NCI-H187 treated with DMSO at 0.1 percent for 48 hours (cell line): ENCODE data around the gene C9orf50.
A peak's percentile ranks its signal among the peaks of the same experiment; 100 is the strongest.

Experiments
- DNase-seq: peaks from one replicate; lab custom pipeline; 2025; lab: John Stamatoyannopoulos, UW

C9orf50 gene

GRCh38 chr9:129631674-129632129 is 10.8 kb upstream of the C9orf50 start:
- DNase-seq: no peak

DNA sequence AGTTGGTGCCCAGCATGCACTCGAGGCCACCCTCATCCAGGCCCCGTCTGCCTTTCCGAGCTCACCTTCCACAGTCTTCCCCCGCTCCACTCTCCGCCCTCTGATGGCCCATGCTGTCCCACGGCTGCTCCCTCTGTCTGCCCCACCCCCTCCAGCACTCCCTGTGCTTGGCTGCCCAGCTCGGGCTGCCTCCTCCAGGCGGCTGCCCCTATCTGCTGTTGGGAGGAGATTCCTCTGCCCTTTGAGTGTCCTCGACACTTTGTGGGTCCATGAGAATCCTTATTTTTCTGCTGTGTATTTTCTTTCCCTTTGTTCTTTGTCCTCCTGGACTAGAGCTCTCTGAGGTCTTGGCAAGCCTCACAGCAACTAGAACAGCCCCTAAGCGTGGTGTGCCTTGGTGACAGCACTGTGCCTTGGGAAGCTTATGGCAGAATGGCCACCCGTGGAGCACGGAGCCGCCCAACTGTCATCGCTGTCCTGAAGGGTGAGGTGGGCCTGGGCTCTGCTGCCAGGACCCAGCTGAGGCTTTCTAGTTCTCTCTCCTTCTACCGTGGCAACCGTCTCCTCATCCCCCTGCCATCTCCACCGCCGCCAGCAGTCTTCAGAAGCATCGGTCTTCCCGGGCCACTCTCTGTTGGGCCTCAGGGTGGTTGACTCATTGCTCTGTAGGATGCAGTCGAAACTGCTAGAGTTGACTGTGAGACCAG is 10.2 kb upstream of the C9orf50 start:
- DNase-seq: no peak

GRCh38 chr9:129629251-129629820 is 8.4 kb upstream of the C9orf50 start:
- no peak for DNase-seq

DNA sequence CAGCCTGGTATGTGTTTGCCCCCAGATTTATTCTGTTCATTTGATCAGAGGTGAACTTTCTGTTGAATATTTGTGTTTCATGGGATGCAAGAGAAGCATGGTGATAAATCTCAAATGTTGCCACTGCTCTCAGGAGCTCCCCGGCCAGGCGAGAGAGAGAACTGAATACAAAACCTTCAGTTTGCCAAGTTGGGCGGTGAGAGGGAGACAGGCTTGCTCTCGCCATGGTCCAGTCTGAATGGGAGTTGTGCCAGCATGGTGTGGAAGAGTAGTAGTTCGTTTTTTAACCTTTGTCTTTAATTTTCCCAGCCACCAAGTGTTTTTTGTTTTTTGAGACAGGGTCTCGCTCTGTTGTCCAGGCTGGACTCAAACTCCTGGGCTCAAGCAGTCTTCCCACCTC is 7.8 kb upstream of the C9orf50 start:
- DNase-seq: no peak

- DNase-seq: no peak
These were observed 6.9 kb upstream of the C9orf50 start for GRCh38 chr9:129627556-129628440.

- DNase-seq: no peak
These were observed 5.9 kb upstream of the C9orf50 start for GRCh38 chr9:129626625-129627284.

DNA sequence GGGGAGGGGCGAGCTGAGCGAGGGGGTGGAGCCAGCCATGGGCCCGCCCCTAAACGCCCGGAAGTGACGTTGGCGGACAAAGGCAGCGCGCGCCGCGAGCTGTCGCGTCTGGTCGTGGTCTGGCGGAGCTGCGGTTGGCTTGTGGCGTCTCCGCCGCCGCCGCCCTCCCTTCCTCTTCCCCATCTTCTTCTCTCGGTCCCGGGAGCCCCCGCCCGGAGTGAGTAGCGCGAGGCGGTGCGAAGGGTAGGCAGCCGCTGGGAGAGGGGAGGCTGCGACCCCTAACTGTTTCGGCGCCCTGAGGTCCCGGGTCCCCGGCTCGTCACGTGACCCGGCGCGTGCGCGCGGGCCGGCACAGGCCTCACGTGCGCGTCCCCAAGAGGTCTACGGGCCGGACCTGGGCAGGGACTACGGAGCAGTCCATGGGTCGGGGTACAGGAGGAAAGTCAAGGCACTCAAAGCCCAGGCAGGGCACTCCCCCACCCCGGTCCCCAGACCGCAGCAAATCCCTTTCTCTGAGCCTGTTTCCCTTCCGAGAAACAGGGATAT is 5.3 kb upstream of the C9orf50 start, which contains the start of gene NTMT1:
NTMT1 (plus strand) TSS at position 85 of the 546 bp plus-strand sequence. CDS start 6,541 bp downstream, outside the sequence.
- DNase-seq: peak; percentile 2

GRCh38 chr9:129624947-129625346 is 4.0 kb upstream of the C9orf50 start:
- DNase-seq: no peak

DNA sequence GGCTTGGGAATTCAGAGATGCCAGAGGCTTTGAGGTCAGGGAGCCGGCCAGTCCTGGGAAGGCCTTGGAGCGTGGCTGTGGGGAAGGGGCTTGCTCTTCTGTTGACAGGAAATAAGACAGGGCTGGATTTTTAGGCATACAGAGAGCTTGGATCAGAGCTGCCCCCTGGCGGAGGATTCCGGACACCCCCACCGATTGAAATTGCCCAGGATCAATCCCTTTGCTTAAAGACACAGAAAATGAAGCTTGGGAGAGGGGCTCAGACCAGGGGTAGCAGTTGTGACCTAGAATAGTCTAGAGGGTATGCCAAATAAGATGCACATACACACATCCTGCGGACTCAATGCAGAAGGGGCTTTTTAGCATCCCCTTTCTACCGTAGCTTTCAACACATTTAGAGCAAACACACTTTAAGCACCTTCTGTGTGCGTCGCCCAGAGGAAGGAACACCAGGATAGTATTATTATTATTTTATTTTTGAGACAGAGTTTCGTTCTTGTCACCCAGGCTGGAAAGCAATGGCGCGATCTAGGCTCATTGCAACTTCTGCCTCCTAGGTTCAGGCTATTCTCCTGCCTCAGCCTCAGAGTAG is 3.4 kb upstream of the C9orf50 start:
- DNase-seq: no peak

- no peak for DNase-seq
These were observed 2.4 kb upstream of the C9orf50 start for GRCh38 chr9:129623331-129623730.

- no peak for DNase-seq
These were observed 873 bp downstream of the C9orf50 start for GRCh38 chr9:129619787-129620668.

- no peak for DNase-seq
These were observed 3.7 kb downstream of the C9orf50 start for GRCh38 chr9:129617167-129617566.

DNA sequence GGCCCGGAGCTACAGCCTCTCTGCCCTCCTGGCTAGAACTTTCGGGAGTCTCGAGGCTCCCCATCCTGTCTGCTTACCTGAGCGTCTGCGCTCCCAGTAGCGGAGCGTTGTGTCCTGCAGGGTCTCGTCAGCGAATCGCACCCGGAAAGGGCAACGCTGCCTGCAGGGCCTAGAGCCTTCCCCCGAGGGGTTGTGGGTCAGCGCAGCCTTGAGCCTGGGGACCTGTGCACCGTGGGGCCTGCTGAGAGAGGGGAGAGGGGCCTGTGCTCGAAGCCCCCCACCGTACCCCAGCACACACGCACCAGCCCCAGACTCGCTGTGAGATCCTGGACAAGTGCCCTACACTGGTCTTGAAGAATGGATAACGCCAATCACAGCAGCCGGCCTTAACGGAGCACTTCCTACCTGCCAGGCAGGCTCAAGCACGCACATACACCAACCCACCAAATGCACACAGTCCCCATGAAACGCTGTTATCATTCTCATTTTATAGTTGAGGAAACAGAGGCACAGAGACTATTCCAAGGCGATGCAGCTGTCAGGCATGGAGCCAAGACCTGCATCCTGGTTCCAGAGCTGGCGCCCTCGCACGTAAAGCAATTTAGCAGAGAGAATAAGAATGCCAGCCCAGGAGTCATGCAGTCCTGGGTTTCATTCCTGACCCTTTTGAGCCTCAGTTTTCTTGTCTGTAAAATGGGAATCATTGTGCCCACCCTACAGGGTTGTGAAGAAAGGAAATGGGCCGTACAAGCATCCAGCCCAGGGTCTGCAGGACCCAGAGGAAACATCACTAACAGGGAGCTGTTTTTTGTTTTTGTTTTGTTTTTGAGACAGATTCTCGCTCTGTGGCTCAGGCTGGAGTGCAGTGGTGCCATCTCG is 5.3 kb downstream of the C9orf50 start:
- no peak for DNase-seq

GRCh38 chr9:129614932-129615331 is 6.0 kb downstream of the C9orf50 start:
- DNase-seq: no peak

DNA sequence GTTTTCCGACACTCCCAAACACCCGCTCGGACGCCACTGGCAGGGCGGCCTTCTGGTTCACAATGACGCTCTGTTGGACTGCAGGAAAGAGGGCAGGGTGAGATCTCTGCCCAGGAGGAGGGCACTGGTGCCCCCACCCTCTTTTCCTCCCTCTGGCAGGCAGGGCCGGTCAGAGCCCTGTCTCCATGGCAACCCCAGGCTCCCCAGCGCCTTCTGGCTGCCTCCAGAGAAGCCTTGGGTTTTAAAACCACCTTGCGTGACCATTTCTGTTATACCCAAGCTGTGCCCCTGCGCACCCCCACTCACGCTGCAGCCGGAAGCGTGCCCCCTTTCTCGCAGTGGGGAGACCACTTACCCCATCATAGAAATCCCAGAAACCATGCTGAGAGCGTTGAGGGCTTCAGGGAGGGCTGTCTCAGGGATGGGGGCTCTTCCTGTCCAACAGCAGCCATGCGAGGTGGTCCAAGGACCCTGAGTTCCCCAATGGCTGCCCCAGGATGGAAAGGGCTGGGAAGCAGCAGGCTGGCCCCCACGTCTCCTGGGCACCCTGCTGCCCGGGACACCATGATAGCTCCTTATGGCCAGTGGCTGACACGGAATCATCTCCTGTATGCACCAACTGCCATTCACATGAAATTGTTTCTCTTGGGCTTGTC is 7.3 kb downstream of the C9orf50 start:
- no peak for DNase-seq

- no peak for DNase-seq
These were observed 7.9 kb downstream of the C9orf50 start for GRCh38 chr9:129612815-129613519.

DNA sequence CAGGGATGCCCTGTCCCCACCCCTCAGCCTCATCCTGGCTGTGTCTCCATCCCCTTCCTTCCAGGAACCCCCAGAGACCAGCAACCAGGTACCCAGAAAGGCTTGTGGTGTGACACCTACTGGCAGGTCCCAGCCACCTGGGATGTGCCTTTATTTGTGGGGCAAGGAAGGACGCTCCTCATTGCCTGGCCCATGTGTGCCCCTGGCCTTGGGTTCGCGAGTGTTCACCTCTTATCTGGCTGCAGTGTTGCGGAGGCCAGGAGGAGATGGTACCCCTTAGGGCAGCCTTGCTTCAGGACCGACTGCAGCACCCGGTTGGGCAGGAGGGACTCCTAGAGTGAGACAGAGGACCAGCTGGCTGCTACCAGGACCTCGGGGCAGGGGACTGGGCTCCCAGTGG is 8.8 kb downstream of the C9orf50 start:
- no peak for DNase-seq

GRCh38 chr9:129611307-129611800 is 9.5 kb downstream of the C9orf50 start:
- DNase-seq: no peak
